Hematopoietic multipotent progenitor cell treated with erythropoietin and hydrocortisone succinate and interleukin-3 and kit ligand, for 6 days (in vitro differentiated cells): ENCODE results near the gene DDX41.
A peak's percentile ranks its signal among the peaks of the same experiment; 100 is the strongest.

Experiments
- DNase-seq: peaks from one replicate; pipeline ENCODE4 v3.0.0-alpha.2; 2015

Gene DDX41

GRCh38 chr5:177483042-177483441 is 33.7 kb downstream of the DDX41 start:
- no peak for DNase-seq

DNA sequence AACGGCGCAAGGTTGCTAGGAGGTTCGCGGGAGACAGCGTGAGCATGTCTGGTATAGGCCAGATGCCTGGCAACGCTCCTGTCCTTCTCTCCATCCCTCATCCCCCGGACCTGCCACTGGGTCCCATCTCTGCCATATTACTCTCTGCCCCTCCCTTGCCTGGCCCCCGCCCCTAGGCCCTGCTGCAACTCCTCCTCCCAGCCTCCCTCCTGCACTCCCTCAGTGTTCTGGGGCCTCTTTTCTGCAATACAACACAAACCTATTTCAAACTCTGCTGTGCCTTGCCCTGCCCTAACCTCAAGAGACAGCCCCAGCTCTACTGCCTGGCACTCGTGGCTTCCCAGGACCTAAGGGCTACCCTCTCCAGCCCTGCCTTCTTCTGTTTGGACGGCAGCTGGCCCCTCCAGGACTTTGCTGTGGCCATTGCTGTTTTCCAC is 34.4 kb downstream of the DDX41 start:
- DNase-seq, result no peak

DNA sequence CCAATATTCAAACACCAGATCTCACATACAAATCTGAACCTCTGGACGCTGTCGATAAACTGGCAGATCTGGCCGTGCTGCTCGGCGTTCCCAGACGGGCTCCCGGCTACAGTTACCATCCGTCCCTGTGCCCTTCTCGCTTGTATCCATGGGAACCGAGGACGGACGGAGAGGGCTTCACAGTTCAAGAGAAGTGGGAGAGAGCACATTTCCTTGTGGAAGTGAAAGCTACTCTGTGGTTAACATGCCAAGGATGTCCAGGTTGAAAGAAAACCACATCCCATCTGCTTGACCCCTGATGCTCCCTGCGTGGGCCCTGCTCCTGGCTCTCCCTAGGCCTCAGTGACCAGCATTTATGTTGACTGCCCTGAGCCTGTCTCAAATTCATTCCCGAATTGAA is 37.0 kb downstream of the DDX41 start:
- no peak for DNase-seq

GRCh38 chr5:177478711-177479646 is 37.8 kb downstream of the DDX41 start:
- DNase-seq, result peak; percentile 96

- DNase-seq, result no peak
These were observed 38.9 kb downstream of the DDX41 start for GRCh38 chr5:177477701-177478477.

- DNase-seq, result no peak
These were observed 40.1 kb downstream of the DDX41 start for GRCh38 chr5:177476531-177477233.

GRCh38 chr5:177475563-177476427 is 41.0 kb downstream of the DDX41 start:
- no peak for DNase-seq

GRCh38 chr5:177474846-177475562 is 41.8 kb downstream of the DDX41 start:
- no peak for DNase-seq

DNA sequence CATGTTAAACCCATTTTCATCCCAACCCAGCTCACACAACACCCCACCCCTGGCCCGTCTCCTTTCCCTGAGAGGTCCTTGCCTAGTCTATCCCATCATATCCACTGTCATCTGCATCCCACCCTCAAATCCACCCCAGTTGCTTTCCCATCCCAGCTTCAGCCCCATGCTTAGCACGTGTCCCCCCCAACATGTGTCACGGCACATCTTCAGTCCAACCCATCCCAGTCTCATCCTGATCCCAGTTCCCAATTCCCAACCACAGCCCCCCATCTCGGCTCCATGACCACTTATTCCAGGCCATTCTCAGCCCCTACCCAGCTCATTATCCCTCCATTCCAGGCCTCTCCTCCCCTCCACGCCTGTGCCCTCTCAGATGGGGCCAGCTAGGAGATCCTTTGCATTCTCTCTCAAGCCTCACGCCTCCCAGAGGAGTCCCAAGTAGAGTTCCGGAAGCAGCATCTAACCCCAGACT is 42.7 kb downstream of the DDX41 start:
- no peak for DNase-seq

DNA sequence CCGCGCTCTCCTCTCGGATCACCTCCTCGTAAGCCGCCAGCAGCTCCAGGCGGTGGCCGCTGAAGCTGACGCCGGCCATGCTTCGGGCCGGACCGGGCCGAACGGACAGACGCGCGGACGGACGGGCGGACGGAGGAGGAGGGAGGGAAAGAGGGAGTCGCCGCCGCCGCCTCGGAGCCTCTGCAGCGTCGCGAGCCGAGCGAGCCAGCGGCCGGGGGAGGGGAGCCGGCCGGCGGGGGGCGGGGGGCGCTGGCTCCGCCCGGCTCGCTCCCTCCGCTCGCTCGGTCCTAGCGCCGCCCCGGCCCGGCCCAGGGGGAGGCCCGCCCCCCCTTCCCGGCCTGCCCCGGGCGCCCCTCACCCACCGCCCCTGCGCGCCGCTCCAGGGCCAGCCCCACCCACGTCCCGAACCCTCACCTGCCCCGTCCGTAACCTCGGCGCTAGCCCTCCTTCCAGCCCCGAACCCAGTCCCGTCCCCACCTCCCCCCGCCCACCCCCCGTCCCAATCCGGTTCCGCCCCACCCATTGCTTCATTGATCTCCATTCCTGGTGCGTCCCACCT is 43.2 kb downstream of the DDX41 start, which contains the start of gene DBN1:
TSS of gene DBN1 (minus strand) at position 192 of the 559 bp plus-strand sequence. CDS start at position 79, 113 bp downstream.
- peak; percentile 45 for DNase-seq

- peak; percentile 25 for DNase-seq
These were observed 44.0 kb downstream of the DDX41 start for GRCh38 chr5:177472460-177473442.

DNA sequence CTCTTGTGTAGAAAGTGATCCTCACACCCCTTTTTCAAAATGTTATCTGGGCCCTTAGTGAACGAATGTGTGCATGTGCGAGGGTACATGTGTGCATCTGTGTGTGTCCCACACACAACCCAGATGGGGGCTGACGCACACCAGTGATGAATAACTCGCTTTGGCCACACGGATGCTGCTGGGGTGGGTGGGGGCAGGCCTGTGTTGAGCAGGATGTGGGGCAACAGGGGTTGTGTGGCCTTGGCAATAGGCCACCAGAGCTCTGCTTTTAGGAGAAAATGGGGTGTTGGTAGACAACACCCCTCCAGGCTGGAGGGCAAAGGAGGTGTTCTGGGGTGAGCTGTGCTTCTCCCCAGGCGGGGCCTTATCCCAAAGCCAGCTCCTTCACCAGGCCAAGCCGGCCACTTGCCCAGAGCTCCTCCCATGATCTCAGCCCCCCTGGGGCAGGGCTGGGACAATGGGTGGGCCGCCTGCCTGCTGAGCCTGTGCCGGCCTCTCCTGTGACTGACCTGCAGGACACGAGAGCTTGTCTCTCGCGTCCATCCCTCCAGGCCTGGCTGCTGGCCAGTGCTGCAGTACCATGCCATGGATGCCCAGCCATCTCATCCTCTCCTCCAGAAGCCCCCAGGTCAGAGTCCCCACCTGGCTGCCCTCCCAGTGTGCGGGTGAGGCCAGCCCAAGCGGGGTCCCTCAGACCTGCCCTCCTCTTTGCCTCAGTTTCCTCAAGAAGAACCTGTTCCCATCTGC is 45.0 kb downstream of the DDX41 start:
- no peak for DNase-seq

DNA sequence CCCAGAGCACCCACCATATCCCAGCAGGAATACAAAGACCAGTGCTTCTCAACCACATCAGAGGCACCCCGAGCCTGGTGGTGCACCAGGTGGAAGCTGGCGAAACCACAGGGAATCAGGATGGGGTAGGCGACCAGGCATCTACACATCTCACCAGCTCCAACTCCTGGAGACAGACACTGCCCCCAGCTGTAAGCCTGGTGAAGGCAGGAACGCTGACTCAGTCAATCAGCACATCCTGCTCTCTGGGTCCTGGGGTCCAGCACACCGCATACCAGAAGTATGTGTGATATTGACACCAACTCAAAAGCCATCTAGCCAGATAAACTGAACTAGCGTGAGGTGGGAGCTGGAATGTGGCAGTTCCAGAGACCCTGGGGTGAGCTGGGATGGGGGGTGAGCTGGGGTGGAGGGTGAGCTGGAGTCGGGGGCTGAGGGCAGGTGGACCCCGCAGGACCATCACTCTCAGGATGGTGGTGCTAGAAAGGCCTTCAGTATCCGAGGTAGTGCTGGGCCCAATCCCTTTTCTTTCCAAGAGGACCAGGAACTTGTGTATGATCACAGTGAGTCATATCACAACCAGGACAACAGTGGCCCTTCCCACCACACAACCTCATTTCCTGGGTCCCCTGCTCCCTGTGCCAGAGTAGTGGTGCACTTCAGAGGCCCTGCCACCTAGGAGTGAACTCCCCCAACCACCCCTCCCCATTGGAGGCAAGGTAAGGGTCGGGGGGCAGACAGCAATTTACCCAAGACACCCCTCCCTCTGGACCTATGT is 45.8 kb downstream of the DDX41 start:
- DNase-seq, result no peak

DNA sequence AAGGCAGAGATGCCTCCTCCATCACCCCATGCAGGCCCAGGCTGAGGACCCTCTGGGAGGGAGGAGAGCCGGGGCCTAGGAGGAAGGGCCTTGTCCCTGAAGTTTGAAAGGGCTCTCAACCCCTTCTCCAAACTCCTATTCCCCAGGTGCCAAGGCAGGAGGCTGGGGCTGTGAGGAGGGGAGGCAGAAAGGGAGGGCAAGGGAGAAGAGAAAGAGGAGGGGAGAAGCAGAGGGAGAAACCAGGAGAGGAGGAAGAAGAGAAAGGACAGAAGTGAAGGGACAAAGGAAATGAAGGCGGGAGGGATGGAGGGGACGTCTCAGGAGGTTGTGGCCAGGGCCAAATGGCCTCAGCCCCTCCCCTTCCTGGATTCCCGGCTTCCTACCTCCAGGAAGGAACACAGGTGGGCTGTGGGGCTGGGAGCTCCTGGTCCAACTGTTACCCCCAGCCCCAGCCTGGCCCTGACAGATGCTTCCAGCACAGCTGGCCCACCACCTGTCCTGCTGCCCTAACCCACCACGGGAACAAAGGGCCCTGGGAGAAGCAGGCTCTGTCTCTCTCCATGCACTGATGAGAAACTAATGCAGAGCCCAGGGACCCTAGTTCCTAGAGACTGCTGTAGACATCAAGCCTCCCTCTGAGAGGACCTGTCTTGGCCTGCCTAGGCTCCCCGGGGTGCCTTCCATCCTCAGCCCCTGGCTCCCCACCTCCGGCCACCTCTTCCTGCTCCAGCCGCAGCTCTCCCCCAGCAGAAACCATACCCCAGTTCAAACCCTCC is 46.8 kb downstream of the DDX41 start:
- no peak for DNase-seq

GRCh38 chr5:177468685-177469628 is 47.8 kb downstream of the DDX41 start:
- no peak for DNase-seq

DNA sequence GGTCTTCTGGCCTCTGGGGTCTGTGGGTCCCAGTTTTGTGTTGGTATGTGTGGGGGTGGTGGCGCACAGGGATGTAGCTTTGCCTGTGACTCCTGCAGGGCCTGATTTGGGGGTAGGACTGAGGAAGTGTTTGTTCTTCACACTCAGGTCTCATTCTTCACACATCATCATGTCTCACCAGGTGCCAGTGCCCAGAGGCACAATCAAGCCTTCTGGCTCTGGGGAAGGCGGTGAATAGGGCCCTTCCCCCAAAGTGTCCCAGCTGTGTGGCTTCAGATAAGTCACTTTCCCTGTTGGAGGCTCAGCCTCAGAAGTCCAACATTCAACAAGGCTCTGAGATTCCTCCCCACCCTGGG is 48.5 kb downstream of the DDX41 start:
- DNase-seq, result no peak
